ENCODE data around the gene NME1.
A peak's percentile ranks its signal among the peaks of the same experiment; 100 is the strongest.

DNA sequence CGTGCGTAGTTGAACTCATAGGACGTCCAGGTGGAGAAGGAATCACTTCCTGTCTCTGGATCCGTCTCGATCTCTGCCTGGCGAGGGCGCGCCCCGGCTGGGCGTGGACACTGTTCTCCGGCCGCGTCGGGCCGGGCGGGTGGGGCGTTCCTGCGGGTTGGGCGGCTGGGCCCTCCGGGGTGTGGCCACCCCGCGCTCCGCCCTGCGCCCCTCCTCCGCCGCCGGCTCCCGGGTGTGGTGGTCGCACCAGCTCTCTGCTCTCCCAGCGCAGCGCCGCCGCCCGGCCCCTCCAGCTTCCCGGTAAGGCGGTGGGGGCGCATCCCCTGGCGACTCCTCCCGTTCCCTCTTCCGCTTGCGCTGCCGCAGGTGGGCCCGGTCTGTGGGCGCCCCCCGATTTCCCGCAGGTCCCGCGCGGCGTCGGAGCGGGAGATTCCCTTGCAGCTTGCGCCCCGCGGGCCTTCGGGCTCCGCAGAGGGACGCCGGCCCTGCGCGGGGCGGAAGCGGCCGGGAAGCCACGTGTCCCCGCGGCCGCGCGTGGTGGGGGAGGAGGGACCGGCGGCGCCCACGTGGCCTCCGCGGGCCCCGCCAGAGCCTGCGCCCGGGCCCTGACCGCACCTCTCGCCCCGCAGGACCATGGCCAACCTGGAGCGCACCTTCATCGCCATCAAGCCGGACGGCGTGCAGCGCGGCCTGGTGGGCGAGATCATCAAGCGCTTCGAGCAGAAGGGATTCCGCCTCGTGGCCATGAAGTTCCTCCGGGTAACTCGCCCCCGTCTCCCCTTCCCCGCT lies 13.0 kb downstream of the NME1 start, which contains the start of gene NME2:
- no peak for TF ChIP-seq EP300 (IDR thresholded peaks at IDR 0.05; ENCODE audit: borderline replicate concordance)
- TF ChIP-seq CEBPB (IDR thresholded peaks at IDR 0.05) = no peak
- TF ChIP-seq TAF1 (IDR thresholded peaks at IDR 0.05; ENCODE audit: low read depth) = peak; percentile 44; the same call in 1 of the 2 replicates
- TF ChIP-seq RAD21 (IDR thresholded peaks at IDR 0.05; ENCODE audit: low read depth) = no peak
- TF ChIP-seq CREB1 (IDR thresholded peaks at IDR 0.05; ENCODE audit: low read depth) = no peak
- no peak for TF ChIP-seq EGR1 (IDR thresholded peaks at IDR 0.05)
- no peak for TF ChIP-seq TCF12 (IDR thresholded peaks at IDR 0.05; ENCODE audit: low read depth)
- TF ChIP-seq FOXM1 (IDR thresholded peaks at IDR 0.05; ENCODE audit: borderline replicate concordance, low read depth) = no peak
- TF ChIP-seq TEAD4 (IDR thresholded peaks at IDR 0.05) = no peak
- TF ChIP-seq, protein P1, sequence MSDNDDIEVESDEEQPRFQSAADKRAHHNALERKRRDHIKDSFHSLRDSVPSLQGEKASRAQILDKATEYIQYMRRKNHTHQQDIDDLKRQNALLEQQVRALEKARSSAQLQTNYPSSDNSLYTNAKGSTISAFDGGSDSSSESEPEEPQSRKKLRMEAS (IDR thresholded peaks at IDR 0.05) = peak; percentile 93
- TF ChIP-seq ZBTB7A (IDR thresholded peaks at IDR 0.05; ENCODE audit: low read depth) = no peak
- TF ChIP-seq, protein P2, sequence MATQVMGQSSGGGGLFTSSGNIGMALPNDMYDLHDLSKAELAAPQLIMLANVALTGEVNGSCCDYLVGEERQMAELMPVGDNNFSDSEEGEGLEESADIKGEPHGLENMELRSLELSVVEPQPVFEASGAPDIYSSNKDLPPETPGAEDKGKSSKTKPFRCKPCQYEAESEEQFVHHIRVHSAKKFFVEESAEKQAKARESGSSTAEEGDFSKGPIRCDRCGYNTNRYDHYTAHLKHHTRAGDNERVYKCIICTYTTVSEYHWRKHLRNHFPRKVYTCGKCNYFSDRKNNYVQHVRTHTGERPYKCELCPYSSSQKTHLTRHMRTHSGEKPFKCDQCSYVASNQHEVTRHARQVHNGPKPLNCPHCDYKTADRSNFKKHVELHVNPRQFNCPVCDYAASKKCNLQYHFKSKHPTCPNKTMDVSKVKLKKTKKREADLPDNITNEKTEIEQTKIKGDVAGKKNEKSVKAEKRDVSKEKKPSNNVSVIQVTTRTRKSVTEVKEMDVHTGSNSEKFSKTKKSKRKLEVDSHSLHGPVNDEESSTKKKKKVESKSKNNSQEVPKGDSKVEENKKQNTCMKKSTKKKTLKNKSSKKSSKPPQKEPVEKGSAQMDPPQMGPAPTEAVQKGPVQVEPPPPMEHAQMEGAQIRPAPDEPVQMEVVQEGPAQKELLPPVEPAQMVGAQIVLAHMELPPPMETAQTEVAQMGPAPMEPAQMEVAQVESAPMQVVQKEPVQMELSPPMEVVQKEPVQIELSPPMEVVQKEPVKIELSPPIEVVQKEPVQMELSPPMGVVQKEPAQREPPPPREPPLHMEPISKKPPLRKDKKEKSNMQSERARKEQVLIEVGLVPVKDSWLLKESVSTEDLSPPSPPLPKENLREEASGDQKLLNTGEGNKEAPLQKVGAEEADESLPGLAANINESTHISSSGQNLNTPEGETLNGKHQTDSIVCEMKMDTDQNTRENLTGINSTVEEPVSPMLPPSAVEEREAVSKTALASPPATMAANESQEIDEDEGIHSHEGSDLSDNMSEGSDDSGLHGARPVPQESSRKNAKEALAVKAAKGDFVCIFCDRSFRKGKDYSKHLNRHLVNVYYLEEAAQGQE (IDR thresholded peaks at IDR 0.05; ENCODE audit: low read depth) = 0 out of 2 replicates have a peak, but pooled peaks have one; percentile 1
- TF ChIP-seq YY1 (IDR thresholded peaks at IDR 0.05; ENCODE audit: low read depth) = no peak
- TF ChIP-seq, protein P3, sequence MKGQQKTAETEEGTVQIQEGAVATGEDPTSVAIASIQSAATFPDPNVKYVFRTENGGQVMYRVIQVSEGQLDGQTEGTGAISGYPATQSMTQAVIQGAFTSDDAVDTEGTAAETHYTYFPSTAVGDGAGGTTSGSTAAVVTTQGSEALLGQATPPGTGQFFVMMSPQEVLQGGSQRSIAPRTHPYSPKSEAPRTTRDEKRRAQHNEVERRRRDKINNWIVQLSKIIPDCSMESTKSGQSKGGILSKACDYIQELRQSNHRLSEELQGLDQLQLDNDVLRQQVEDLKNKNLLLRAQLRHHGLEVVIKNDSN (IDR thresholded peaks at IDR 0.05) = peak; percentile 90
